8988T (cell line): ENCODE data around the gene KCNK17.

Source experiments
- DNase-seq: peaks from one replicate; pipeline ENCODE4 v3.0.0; 2011

The KCNK17 gene, protein sequence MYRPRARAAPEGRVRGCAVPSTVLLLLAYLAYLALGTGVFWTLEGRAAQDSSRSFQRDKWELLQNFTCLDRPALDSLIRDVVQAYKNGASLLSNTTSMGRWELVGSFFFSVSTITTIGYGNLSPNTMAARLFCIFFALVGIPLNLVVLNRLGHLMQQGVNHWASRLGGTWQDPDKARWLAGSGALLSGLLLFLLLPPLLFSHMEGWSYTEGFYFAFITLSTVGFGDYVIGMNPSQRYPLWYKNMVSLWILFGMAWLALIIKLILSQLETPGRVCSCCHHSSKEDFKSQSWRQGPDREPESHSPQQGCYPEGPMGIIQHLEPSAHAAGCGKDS

DNA sequence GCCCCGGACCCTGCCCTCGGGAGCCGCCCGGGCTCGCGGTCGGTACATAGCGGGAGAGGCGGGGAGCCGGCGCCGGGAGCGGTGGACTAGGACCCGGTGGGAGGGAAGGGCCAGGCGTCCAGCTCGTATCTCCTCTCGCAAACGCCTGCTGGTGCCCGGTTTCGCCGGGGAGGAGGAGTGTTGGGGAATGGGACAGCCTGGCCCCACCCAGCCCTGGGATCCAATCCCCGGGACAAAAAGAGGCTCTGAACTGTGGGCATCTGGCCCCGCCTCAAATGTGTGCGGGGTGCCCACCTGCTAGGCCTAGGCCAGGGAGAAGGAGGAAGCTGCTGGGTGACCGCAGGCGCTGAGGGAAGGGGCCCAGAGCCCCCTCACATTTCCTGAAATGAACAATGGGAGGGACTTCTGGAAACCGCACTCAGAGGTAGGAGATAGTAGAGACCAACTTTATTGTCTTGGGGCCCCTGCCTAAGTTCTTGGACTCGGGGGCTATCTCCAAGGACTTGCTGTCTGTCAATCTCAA, at the start of gene KCNK17:
Gene KCNK17 (minus strand): TSS at position 147 of the 523 bp plus-strand sequence. CDS start 99 bp downstream, at position 48.
- DNase-seq = no peak

DNA sequence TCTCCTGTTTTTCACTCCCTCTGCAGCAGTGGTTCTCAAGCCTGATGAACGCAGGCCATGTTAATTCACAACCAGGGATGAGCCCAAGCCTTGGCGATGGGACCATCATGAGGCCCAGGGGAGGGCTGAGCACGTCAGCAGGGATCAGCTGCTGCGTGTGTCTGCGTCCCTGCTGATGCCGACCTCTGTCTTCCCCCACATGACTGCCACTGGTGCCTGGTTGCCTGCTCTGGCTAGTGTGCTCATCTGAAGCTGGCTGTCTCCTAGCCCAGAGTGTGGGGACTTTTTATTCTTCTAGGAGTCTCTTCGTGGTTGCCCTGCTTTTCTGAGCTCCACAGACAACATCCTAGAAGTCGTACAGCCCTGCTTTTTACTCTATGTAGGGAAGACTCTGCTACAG, 49.1 kb upstream of the KCNK17 start:
- no peak for DNase-seq

DNA sequence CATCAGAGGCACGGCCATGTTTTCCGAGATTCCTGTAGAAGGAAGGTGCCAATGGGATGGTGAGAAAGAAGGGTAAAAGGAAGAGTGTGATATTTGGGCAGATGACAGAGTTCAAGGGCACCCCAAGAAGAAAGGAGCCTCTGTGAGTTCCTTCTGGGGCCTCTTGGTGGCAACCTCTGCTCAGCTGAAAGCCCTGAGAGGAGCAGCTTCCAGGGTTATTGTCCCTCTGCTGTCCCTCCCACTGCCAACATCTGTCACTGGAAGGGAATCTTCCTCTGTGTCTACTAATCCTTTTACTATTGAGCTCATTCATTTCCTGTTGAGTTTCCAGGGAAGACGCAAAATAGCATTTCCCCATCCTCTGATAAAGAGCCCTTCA, 48.3 kb upstream of the KCNK17 start:
- DNase-seq = no peak

- peak; percentile 62 for DNase-seq
Observed at GRCh38 chr6:39361657-39362486, 47.7 kb upstream of the KCNK17 start.

DNA sequence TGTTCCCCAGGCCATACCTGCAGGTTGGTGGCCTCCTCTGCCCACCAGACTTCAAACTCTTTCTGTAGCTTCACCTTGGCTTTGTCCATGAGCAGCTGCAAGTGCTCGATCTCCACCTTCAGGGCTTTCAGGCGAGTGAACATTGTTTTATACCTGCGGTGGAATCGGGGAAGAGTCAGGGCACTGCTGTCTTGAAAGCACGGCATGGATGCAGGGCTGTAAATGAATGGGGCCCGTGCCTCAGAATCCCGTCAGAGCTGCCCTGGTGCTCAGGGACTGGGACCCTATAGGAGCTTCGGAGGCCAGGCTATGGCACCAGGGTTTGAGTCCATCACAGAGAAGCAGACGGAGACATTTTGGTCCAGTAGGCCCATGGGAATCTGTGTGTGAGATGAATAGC, 46.2 kb upstream of the KCNK17 start:
- no peak for DNase-seq

DNA sequence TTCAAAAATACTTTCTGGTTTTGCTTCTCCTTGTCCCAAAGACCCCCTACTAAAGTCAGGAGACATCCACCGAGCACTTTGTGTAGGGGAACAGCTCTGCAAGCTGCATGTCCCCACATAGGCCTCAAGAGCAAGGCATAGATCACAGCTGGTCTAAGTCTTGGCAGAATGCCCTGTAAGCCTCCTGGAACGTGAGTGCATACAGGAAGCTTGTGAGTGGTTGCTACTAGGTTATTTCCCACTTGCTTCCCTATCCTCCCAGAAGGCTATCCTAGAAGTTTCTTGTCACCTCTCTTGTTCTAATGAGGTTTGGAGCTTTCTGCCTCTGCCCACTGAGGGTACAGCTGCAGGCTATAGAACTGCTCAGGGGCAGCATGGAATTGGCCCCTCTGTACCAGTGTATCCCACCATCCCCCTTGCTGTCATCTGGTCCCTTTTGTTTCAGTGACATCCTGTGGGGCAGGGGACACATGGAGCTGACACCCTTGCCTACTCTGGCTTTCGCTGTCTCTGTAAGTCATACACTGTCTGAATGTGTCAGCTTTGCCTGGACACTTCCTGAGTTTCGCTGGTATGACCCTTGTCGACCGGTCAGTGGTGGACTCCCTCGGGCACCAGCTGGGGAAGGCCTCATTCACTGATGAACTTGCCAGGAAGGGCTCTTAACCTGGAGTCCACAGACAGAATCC, 43.9 kb upstream of the KCNK17 start:
- DNase-seq = no peak

DNA sequence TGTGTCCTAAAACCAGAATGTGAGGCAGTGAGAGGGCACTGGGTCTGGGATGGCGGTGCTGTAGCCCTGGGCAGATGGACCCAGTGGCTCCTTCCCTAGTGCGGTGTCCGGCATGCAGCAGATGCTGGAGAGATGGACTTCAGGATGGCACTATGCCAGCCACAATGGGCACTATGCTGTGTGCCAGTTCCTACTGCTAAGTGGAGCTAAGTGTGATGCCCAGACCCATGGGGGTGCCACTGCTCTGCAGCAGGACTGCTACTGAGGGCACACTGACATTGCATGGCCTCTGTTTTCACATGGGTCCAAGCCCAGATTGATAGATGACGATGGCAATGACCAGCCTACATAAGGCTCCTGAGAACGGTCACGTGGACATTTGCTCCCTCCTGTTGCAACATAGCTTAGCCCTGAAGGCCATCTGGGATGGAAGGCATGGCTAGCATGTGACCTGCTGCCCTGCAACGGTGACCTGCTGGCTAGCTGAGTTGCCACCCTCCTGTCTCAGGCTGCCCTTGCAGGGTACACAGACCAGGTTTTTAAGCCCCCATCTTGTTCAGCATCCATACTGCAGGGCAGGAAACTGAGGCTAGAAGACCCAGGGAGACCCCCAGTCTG, 39.6 kb upstream of the KCNK17 start:
- DNase-seq = no peak

DNA sequence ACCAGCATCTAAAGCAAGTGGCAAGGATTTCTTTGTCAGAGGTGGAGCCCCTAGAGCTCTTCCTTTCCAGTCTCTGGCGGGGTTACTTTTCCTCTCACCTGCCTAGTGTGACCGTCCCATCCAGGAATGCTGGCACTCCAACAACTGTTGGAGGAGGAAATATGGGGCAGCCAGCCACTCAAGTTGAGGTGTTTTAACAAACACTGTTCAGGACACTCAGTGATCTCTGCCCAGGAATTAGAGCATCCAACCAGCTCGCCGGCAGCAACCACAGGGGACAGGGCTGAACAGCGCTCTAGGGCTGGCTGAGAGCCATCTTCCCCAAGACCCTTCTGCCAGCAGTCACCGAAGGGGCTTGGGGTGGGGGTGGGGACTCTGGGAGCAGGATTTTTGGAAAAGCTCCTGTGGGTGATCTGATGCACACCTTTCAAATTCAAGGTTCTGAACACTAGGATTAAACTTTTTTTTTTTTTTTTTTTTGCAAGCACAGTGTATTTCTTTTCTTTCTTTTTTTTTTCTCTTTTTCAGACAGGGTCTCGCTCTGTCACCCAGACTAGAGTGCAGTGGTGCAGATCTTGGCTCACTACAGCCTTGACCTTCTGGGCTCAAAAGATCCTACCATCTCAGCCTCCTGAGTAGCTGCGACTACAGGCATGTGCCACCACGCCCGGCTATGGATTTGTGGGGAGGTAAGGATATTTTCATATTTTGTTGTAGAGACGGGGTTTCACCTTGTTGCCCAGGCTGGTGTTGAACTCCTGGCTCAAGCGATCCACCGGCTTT, 36.7 kb upstream of the KCNK17 start:
- no peak for DNase-seq

- DNase-seq = no peak
Observed at GRCh38 chr6:39348740-39349139, 34.5 kb upstream of the KCNK17 start.

- peak; percentile 85 for DNase-seq
Observed at GRCh38 chr6:39347906-39348585, 33.8 kb upstream of the KCNK17 start.

GRCh38 chr6:39347206-39347605, 33.0 kb upstream of the KCNK17 start:
- DNase-seq = no peak

DNA sequence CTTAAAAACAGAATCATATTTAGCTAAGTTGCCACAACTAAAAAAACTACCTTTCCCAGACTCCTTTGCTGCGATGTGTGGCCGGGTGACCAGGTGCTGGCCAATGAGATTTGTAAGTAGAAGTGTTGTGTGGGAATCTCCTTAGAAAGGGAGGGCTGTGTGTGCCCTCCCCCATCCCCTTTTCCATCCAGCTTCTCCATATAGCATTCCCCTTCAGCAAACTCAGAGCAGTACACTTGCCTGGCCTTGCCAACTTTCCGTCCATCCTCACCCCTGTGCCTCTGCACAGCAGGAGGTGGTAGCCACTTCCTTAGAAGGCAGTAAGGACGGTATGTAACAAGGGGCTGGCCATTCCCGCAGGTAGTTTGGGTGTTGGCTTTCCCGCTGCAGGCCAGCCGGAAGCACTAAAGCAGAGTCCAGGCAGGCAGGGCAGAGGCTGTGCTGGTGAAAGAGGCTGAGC, 30.6 kb upstream of the KCNK17 start:
- no peak for DNase-seq

- no peak for DNase-seq
Observed at GRCh38 chr6:39343396-39343870, 29.2 kb upstream of the KCNK17 start.

- DNase-seq = no peak
Observed at GRCh38 chr6:39342692-39343395, 28.6 kb upstream of the KCNK17 start.

DNA sequence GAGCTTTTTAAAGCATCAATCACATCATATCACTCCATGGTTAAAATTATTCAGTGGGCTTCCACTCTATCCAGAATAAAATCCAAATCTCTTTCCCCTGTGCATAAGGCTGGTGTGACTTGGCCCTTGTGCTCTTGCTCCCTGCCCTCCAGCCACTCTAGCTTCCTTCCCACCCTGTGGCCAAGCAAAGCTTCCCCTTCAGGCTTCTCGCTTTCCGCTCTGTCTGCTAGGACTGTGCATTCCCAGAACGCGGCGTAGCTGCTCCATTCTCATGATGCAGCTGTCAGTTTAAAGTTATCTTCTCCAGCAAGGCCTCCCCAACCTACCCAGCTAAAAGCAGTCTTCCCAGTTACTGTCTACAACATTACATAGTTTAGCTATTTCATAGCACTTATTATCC, 27.7 kb upstream of the KCNK17 start:
- DNase-seq = no peak

- DNase-seq = no peak
Observed at GRCh38 chr6:39341352-39341751, 27.1 kb upstream of the KCNK17 start.

DNA sequence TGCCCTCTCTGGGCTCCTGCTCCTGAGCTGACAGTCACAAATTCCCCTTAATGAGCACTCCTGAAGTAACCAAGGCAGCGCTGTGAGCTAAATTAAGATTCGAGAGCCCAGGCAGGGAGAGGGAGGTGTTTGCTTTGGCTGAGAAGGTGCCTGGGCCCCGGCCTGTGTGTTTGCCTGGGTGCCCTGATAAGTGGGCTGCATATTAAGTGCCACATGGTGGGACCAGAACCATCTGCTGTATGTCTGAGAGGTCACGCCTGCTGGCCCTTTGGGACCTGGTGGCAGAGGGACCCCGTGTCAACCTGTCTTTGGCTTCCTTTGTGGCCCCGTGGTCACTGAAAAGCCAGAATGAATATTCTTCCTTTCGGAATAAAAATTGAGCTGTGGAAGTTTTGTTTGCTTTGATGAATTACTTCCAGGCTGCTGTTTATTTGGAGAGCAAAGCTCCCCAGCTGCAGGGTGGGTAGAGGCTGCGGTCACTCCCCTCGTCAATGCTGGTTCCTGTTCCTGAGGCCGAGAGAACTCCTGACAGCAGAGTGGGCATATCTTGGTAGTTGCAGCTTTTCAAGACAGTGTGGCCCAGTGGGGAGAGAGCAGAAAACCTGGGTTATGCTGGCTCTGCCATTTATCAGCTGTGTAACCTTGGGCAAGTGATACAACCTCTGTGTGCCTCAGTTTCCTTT, 25.8 kb upstream of the KCNK17 start:
- DNase-seq = no peak

- DNase-seq = no peak
Observed at GRCh38 chr6:39339096-39339867, 25.1 kb upstream of the KCNK17 start.

GRCh38 chr6:39338397-39338796, 24.2 kb upstream of the KCNK17 start:
- DNase-seq = no peak
